GM12878 (cell line): ENCODE data around the gene RAB6D. TPM values are rescaled to one million over a fixed set of nuclear protein-coding genes. Genes with fewer than 3 reads are reported as not detected.

Experiments
- ATAC-seq: fragments of 200-7000 bp; cut with Tn5 transposase; 3 replicates; pipeline ENCODE4 v1.9.1; 2020; ENCODE audit warnings: mild to moderate bottlenecking, moderate library complexity
- BruUV-seq: library from RNA; stranded (reverse); fragments of 400-500 nt; replicated peaks from 2 replicates; lab custom pipeline; 2021; lab: Mats Ljungman, UMichigan
- CTCF ChIA-PET: fragments of 300-600 bp; sonication (Branson Sonifier 250); formaldehyde crosslinking; extraction: SDS; loops from one replicate; lab custom pipeline; 2021; ENCODE audit warnings: inconsistent platforms; lab: Yijun Ruan, JAX
- POLR2A ChIA-PET: fragments of 350-600 bp; formaldehyde crosslinking; extraction: SDS; loops from one replicate; lab custom pipeline; 2021; ENCODE audit warnings: inconsistent platforms; lab: Charles Lee
- RAD21 ChIA-PET: fragments of 300-600 bp; sonication (Branson Sonifier 250); formaldehyde crosslinking; loops from one replicate; lab custom pipeline; 2023; ENCODE audit warnings: antibody characterized with exemption; ENCODE audit not compliant: unreplicated experiment; lab: Charles Lee
- SMC1A ChIA-PET: fragments of 300-600 bp; sonication (Branson Sonifier 250); formaldehyde crosslinking; loops from one replicate; lab custom pipeline; 2023; ENCODE audit not compliant: unreplicated experiment, uncharacterized antibody; lab: Charles Lee
- DNase-seq: peaks from one replicate; pipeline ENCODE4 v3.0.0-alpha.2; 2011; ENCODE audit warnings: low read depth, low spot score
- FAIRE-seq: peaks from 3 replicates; lab custom pipeline; 2011; peaks lifted over from hg19 to GRCh38; lab: Jason Lieb, UNC
- H2AFZ ChIP-seq: 2 replicates; pipeline ENCODE4 v1.6.0; 2011; ENCODE audit warnings: low read depth, low read length, control low read depth; ENCODE audit not compliant: control insufficient read depth
- H3K27ac ChIP-seq: 2 replicates; pipeline ENCODE4 v1.5.1; 2011; ENCODE audit warnings: control low read depth; ENCODE audit not compliant: control insufficient read depth, insufficient read depth
- H3K27me3 ChIP-seq, 2 experiments: replicated peaks in 1 of 2; 2 replicates each; pipeline versions ENCODE4 v1.6.0 to v1.6.1; 2011; ENCODE audit warnings: low read length in 1 of 2; ENCODE audit not compliant: control insufficient read depth in 2 of 2, insufficient read depth in 2 of 2
- H3K36me3 ChIP-seq, 2 experiments: 2 replicates each; pipeline ENCODE4 v1.5.1; 2011; ENCODE audit warnings: low read length in 1 of 2; ENCODE audit not compliant: control insufficient read depth in 2 of 2, insufficient read depth in 2 of 2
- H3K4me1 ChIP-seq: 2 replicates; pipeline ENCODE4 v1.6.1; 2011; ENCODE audit warnings: mild to moderate bottlenecking, low read length, moderate library complexity, mixed read lengths; ENCODE audit not compliant: control insufficient read depth, insufficient read depth
- H3K4me2 ChIP-seq: 2 replicates; pipeline ENCODE4 v1.6.0; 2011; ENCODE audit warnings: control low read depth; ENCODE audit not compliant: control insufficient read depth, insufficient read depth
- H3K4me3 ChIP-seq: fragments of 200-600 bp; sonication (generic); 2 replicates; pipeline ENCODE4 v1.5.1; 2016
- H3K79me2 ChIP-seq: 2 replicates; pipeline ENCODE4 v1.6.0; 2011; ENCODE audit warnings: low read length; ENCODE audit not compliant: control insufficient read depth, insufficient read depth
- H3K9ac ChIP-seq: 2 replicates; pipeline ENCODE4 v1.8.0; 2011; ENCODE audit warnings: low read length, control low read depth, mixed read lengths; ENCODE audit not compliant: control insufficient read depth, insufficient read depth
- H3K9me3 ChIP-seq: replicated peaks from 3 replicates; pipeline ENCODE4 v1.5.1; 2011; ENCODE audit warnings: mild to moderate bottlenecking, low read length; ENCODE audit not compliant: control insufficient read depth, insufficient read depth
- H4K20me1 ChIP-seq: 2 replicates; pipeline ENCODE4 v1.6.0; 2011; ENCODE audit not compliant: control insufficient read depth, insufficient read depth
- BHLHE40 ChIP-seq, 2 experiments: fragments of 450-650 bp in 1 of 2; IDR thresholded peaks; 2 replicates each; pipeline ENCODE4 v1.6.1; 2011 to 2017; ENCODE audit warnings: low read depth in 2 of 2, borderline replicate concordance in 1 of 2, improper control_type of control experiment in 1 of 2, low read length in 1 of 2, mild to moderate bottlenecking in 1 of 2
- CREM ChIP-seq: IDR thresholded peaks from 2 replicates; pipeline ENCODE4 v1.6.1; 2014; ENCODE audit warnings: antibody characterized with exemption, low read depth
- EGR1 ChIP-seq, 2 experiments: IDR thresholded peaks; 1 replicate in 1 of 2; 2 replicates in 1 of 2; pipeline ENCODE4 v1.6.1; 2011 to 2012; ENCODE audit warnings: low read depth in 2 of 2, low read length in 2 of 2, borderline replicate concordance in 1 of 2, mild to moderate bottlenecking in 1 of 2, moderate library complexity in 1 of 2
- EP300 ChIP-seq, 2 experiments: fragments of 150-350 bp in 1 of 2; IDR thresholded peaks; 2 replicates each; pipeline ENCODE4 v1.6.1; 2011 to 2012; ENCODE audit warnings: low read depth in 2 of 2, low read length in 2 of 2, borderline replicate concordance in 1 of 2, improper control_type of control experiment in 1 of 2, inconsistent platforms in 1 of 2; ENCODE audit not compliant: control insufficient read depth in 1 of 2
- EZH2 ChIP-seq: IDR thresholded peaks from 2 replicates; pipeline ENCODE4 v1.6.1; 2012; ENCODE audit warnings: low read depth, mild to moderate bottlenecking, control low read depth, inconsistent platforms, low read length, borderline replicate concordance; ENCODE audit not compliant: control insufficient read depth
- GATAD2B ChIP-seq: fragments of 450-650 bp; conservative IDR thresholded peaks from 2 replicates; pipeline ENCODE4 v1.6.1; 2017; ENCODE audit warnings: low read depth, mild to moderate bottlenecking, moderate library complexity
- HSF1 ChIP-seq: fragments of 150-350 bp; IDR thresholded peaks from 2 replicates; pipeline ENCODE4 v1.6.1; 2014; ENCODE audit warnings: mild to moderate bottlenecking, low read depth, low read length
- LARP7 ChIP-seq: fragments of 450-650 bp; IDR thresholded peaks from 2 replicates; pipeline ENCODE4 v1.6.1; 2017; ENCODE audit warnings: mild to moderate bottlenecking
- MTA2 ChIP-seq: fragments of 450-650 bp; IDR thresholded peaks from 2 replicates; pipeline ENCODE4 v1.6.1; 2016; ENCODE audit warnings: low read depth, mild to moderate bottlenecking, moderate library complexity
- MTA3 ChIP-seq: IDR thresholded peaks from 2 replicates; pipeline ENCODE4 v1.6.1; 2012; ENCODE audit warnings: low read length, inconsistent platforms, borderline replicate concordance
- NBN ChIP-seq: fragments of 450-650 bp; IDR thresholded peaks from 2 replicates; pipeline ENCODE4 v1.6.1; 2016
- PML ChIP-seq: IDR thresholded peaks from 2 replicates; pipeline ENCODE4 v1.6.1; 2012; ENCODE audit warnings: low read length, inconsistent platforms
- RB1 ChIP-seq: fragments of 450-650 bp; formaldehyde crosslinking; IDR thresholded peaks from 2 replicates; pipeline ENCODE4 v1.6.1; 2017; ENCODE audit warnings: mild to moderate bottlenecking, borderline replicate concordance
- SMARCA5 ChIP-seq: fragments of 450-650 bp; IDR thresholded peaks from 2 replicates; pipeline ENCODE4 v1.6.1; 2017; ENCODE audit warnings: mild to moderate bottlenecking
- TAF1 ChIP-seq: IDR thresholded peaks from 2 replicates; pipeline ENCODE4 v1.6.1; 2011; ENCODE audit warnings: mild to moderate bottlenecking, low read depth, low read length, borderline replicate concordance
- TCF12 ChIP-seq: IDR thresholded peaks from 2 replicates; pipeline ENCODE4 v1.6.1; 2011; ENCODE audit warnings: low read depth, mild to moderate bottlenecking, low read length
- TCF3 ChIP-seq: IDR thresholded peaks from 2 replicates; pipeline ENCODE4 v1.6.1; 2012; ENCODE audit warnings: low read depth, mild to moderate bottlenecking, low read length, borderline replicate concordance; ENCODE audit not compliant: insufficient read depth
- ZNF687 ChIP-seq: fragments of 450-650 bp; IDR thresholded peaks from 2 replicates; pipeline ENCODE4 v1.6.1; 2017; ENCODE audit warnings: mild to moderate bottlenecking, moderate library complexity
- WGBS: methylation state at CpG from one replicate; pipeline ENCODE4 v1.1.6; 2016; ENCODE audit warnings: low lambda C conversion rate; ENCODE audit not compliant: insufficient replicate concordance, insufficient coverage; ENCODE audit errors: missing lambda C conversion rate; 5-methylcytosine and 5-hydroxymethylcytosine counted together
- in situ Hi-C: fragments of 300-500 bp; cut with MboI; formaldehyde crosslinking; loops from 9 replicates; pipeline ENCODE4 v1.14.3; 2018; ENCODE audit warnings: mixed read lengths
- intact Hi-C: fragments of 100-400 bp; cut with micrococcal nuclease; formaldehyde crosslinking; loops from one replicate; pipeline ENCODE4 v1.14.2; 2022; ENCODE audit not compliant: unreplicated experiment
- polyA plus RNA-seq, 11 experiments: library from polyadenylated mRNA; depleted of rRNA in 4 of 11; unstranded in 6 of 11; stranded (reverse) in 5 of 11; fragments of >200 nt; fragmentation: Nextera tagmentation in 4 of 11; fragmentation: Illumina TruSeq in 1 of 11; extraction: Ambion mirVana in 4 of 11; extraction: Trizol in 1 of 11; gene quantifications; 1 replicate in 1 of 11; 2 replicates in 10 of 11; pipeline versions ENCODE4 v1.2.1 to v1.2.3, GENCODE V29; 2011 to 2016; ENCODE audit warnings: inconsistent platforms in 2 of 11, missing spikeins in 2 of 11, low read depth in 1 of 11
- total RNA-seq, 4 experiments: library from RNA; depleted of rRNA in 3 of 4; stranded (reverse); fragments of >200 nt in 3 of 4; fragmentation: Illumina TruSeq in 1 of 4; extraction: Trizol in 1 of 4; gene quantifications; 2 replicates each; pipeline versions ENCODE4 v1.2.1 to v1.2.3, GENCODE V29; 2013 to 2021

The RAB6D gene
- total and polyA plus RNA-seq, 10 of the 15 experiments (the other 5 are each of a cell fraction or from before 2014, with no cell fraction given) = 0.03 to 0.11 (median 0.05) TPM; not detected in 6

GRCh38 chr2:131389657-131390056, 25.7 kb upstream of the RAB6D start:
- WGBS = 77% methylated on average over 10 of the region's 10 CpGs
- H3K27me3 ChIP-seq = no peaks in the 10 kb centered on the region
- BruUV-seq = no TSS peak

More at GRCh38 chr2:131389657-131390056, 25.7 kb upstream of the RAB6D start:
- DNase-seq = no peak
- intact Hi-C loops = no loop called here
- Histone ChIP-seq H2AFZ (no peak overlapping the region), H3K9ac (no peak overlapping the region), H4K20me1 (no peaks in the 10 kb centered on the region), H3K4me3 (no peak overlapping the region), H3K36me3 (no peaks in the 10 kb centered on the region), H3K9me3 (no peaks in the 10 kb centered on the region), H3K4me2 (no peak overlapping the region), H3K4me1 (no peaks in the 10 kb centered on the region), H3K79me2 (no peaks in the 10 kb centered on the region), H3K27ac (no peak overlapping the region)
- in situ Hi-C loops = no loop called here
- CTCF ChIA-PET = no interaction called here
- FAIRE-seq = no peak
- SMC1A ChIA-PET = no interaction called here
- POLR2A ChIA-PET = no interaction called here
- RAD21 ChIA-PET = no interaction called here
- ATAC-seq = no peak
- no peak for TF ChIP-seq MTA2
- no peak for TF ChIP-seq TCF3
- TF ChIP-seq TCF12 = no peak
- TF ChIP-seq HSF1 = no peak
- TF ChIP-seq PML = no peak
- TF ChIP-seq NBN = no peak
- no peak for TF ChIP-seq SMARCA5
- no peak for TF ChIP-seq CREM
- TF ChIP-seq RB1 = no peak
- TF ChIP-seq MTA3 = no peak
- no peak for TF ChIP-seq TAF1
- TF ChIP-seq EP300 (IDR thresholded peaks at IDR 0.05; ENCODE audit: borderline replicate concordance in 1 of 2, control insufficient read depth in 1 of 2, low read depth in 2 of 2, low read length in 2 of 2) = no peak
- TF ChIP-seq ZNF687 = no peak
- TF ChIP-seq LARP7 = no peak
- TF ChIP-seq BHLHE40 (IDR thresholded peaks at IDR 0.05; ENCODE audit: borderline replicate concordance in 1 of 2, low read depth in 2 of 2, low read length in 1 of 2) = no peak
- TF ChIP-seq EGR1 (IDR thresholded peaks at IDR 0.05; ENCODE audit: borderline replicate concordance in 1 of 2, low read depth in 2 of 2, low read length in 2 of 2) = no peak
- no peak for TF ChIP-seq GATAD2B
- no peak for TF ChIP-seq EZH2
